ENCODE measurements around the gene TRIM31.

TRIM31 gene

GRCh38 chr6:30053682-30054081 is 59.2 kb downstream of the TRIM31 start:
- no peak for TF ChIP-seq CTCF (conservative IDR thresholded peaks at IDR 0.05; ENCODE audit: low read length)
- no peak for DNase-seq (ENCODE audit: low read depth)
- H3K4me3 ChIP-seq (ENCODE audit: low read length) = no peak overlapping the region

Data from AG10803 (cell line).